ENCODE measurements around the gene SPTBN4.
"Not testable (repeated sequence)": the region's sequence is repeated elsewhere in the genome, so short reads cannot be mapped to it uniquely, and the experiment has no call there.

The SPTBN4 gene

GRCh38 chr19:40617961-40618360 is 151.2 kb downstream of the SPTBN4 start:
- no peak for DNase-seq (ENCODE audit: low read depth in 2 of 2)

- no peak for DNase-seq (ENCODE audit: low read depth in 2 of 2)
Measured at GRCh38 chr19:40619333-40620160, 152.7 kb downstream of the SPTBN4 start.

GRCh38 chr19:40620161-40620485 is 153.3 kb downstream of the SPTBN4 start:
- no peak for DNase-seq (ENCODE audit: low read depth in 2 of 2)

- no peak for DNase-seq (ENCODE audit: low read depth in 2 of 2)
Measured at GRCh38 chr19:40621283-40621682, 154.5 kb downstream of the SPTBN4 start.

GRCh38 chr19:40621966-40622772 is 155.4 kb downstream of the SPTBN4 start:
- DNase-seq (ENCODE audit: low read depth in 2 of 2): no peak

- no peak for DNase-seq (ENCODE audit: low read depth in 2 of 2)
Measured at GRCh38 chr19:40622773-40623075, 155.9 kb downstream of the SPTBN4 start.

- DNase-seq (ENCODE audit: low read depth in 2 of 2): no peak
Measured at GRCh38 chr19:40623403-40624251, 156.8 kb downstream of the SPTBN4 start.

- not testable (repeated sequence) for DNase-seq (ENCODE audit: low read depth in 2 of 2)
Measured at GRCh38 chr19:40624369-40625153, 157.8 kb downstream of the SPTBN4 start.

GRCh38 chr19:40625406-40626120 is 158.8 kb downstream of the SPTBN4 start:
- DNase-seq (ENCODE audit: low read depth in 2 of 2): no peak
